ENCODE results near the gene RSF1. TPM values are rescaled to one million over a fixed set of nuclear protein-coding genes. Genes with fewer than 3 reads are reported as not detected.

Gene RSF1
- total RNA-seq, 4 donors from 2014 or later: 32.2 to 51.5 (median 46.9) TPM

DNA sequence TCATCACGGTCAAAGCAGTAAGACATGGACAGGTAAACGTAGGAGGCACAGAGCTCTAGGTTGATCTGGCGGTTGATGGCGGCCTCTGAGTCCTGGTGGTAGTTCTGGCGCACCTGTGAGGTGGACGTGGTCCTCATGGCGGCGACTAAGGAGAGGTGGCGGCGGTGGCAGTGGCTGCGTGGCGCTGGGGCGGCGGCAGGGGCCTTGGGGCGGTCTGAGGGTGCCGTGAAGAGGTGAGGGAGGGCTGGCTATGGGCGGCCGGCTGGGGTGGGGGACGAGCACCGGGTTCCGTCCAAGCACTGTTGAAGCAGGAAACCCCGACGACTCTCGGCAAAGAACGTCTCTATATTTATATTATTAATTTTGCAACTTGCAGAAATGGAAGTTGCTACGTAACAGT, 85.6 kb downstream of the RSF1 start:
- DNase-seq (ENCODE audit: low spot score in 2 of 2): no peak
- 97 to 98% methylated on average over 26 of the region's 26 CpGs for WGBS, 2 donors
- TF ChIP-seq POLR2A (IDR thresholded peaks at IDR 0.05): no peak
- TF ChIP-seq, protein P1, sequence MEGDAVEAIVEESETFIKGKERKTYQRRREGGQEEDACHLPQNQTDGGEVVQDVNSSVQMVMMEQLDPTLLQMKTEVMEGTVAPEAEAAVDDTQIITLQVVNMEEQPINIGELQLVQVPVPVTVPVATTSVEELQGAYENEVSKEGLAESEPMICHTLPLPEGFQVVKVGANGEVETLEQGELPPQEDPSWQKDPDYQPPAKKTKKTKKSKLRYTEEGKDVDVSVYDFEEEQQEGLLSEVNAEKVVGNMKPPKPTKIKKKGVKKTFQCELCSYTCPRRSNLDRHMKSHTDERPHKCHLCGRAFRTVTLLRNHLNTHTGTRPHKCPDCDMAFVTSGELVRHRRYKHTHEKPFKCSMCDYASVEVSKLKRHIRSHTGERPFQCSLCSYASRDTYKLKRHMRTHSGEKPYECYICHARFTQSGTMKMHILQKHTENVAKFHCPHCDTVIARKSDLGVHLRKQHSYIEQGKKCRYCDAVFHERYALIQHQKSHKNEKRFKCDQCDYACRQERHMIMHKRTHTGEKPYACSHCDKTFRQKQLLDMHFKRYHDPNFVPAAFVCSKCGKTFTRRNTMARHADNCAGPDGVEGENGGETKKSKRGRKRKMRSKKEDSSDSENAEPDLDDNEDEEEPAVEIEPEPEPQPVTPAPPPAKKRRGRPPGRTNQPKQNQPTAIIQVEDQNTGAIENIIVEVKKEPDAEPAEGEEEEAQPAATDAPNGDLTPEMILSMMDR (IDR thresholded peaks at IDR 0.05): no peak
- no peak overlapping the region for H3K4me3 ChIP-seq (ENCODE audit: low read depth, poor library complexity, severe bottlenecking)
- intact Hi-C loops (cut with DNase I; ENCODE audit: low total_unique reads): no loop called here

DNA sequence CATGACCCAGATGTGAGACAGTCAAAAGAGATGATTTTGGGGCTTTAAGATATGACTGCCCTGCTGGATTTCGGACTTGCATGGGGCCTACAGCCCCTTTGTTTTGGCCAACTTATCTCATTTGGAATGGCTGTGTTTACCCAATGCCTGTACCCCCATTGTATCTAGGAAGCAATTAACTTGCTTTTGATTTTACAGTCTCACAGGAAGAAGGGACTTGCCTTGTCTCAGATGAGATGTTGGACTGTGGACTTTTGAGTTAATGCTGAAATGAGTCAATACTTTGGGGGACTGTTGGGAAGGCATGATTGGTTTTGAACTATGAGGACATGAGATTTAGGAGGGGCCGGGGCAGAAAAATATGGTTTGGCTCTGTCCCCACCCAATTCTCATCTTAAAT, 88.4 kb downstream of the RSF1 start:
- intact Hi-C loops (cut with DNase I; ENCODE audit: low total_unique reads): no loop called here
- DNase-seq (ENCODE audit: low spot score in 2 of 2): no peak
- TF ChIP-seq, protein P1 (IDR thresholded peaks at IDR 0.05): no peak
- no peak for TF ChIP-seq POLR2A (IDR thresholded peaks at IDR 0.05)
- 92 to 97% methylated on average over 2 of the region's 2 CpGs for WGBS, 2 donors
- H3K4me3 ChIP-seq (ENCODE audit: low read depth, poor library complexity, severe bottlenecking): no peak overlapping the region

GRCh38 chr11:77730789-77731188, 89.7 kb downstream of the RSF1 start:
- no peak overlapping the region for H3K4me3 ChIP-seq (ENCODE audit: low read depth, poor library complexity, severe bottlenecking)
- no peak for DNase-seq (ENCODE audit: low spot score in 2 of 2)
- intact Hi-C loops (cut with DNase I; ENCODE audit: low total_unique reads): no loop called here
- 97% methylated on average over 3 of the region's 3 CpGs for WGBS, 2 donors
- TF ChIP-seq POLR2A (IDR thresholded peaks at IDR 0.05): no peak
- TF ChIP-seq, protein P1 (IDR thresholded peaks at IDR 0.05): no peak

GRCh38 chr11:77729063-77729462, 91.5 kb downstream of the RSF1 start:
- no peak for TF ChIP-seq POLR2A (IDR thresholded peaks at IDR 0.05)
- TF ChIP-seq, protein P1 (IDR thresholded peaks at IDR 0.05): no peak
- no peak for DNase-seq (ENCODE audit: low spot score in 2 of 2)
- intact Hi-C loops (cut with DNase I; ENCODE audit: low total_unique reads): no loop called here
- H3K4me3 ChIP-seq (ENCODE audit: low read depth, poor library complexity, severe bottlenecking): no peak overlapping the region
- 91 to 94% methylated on average over 2 of the region's 2 CpGs for WGBS, 2 donors

DNA sequence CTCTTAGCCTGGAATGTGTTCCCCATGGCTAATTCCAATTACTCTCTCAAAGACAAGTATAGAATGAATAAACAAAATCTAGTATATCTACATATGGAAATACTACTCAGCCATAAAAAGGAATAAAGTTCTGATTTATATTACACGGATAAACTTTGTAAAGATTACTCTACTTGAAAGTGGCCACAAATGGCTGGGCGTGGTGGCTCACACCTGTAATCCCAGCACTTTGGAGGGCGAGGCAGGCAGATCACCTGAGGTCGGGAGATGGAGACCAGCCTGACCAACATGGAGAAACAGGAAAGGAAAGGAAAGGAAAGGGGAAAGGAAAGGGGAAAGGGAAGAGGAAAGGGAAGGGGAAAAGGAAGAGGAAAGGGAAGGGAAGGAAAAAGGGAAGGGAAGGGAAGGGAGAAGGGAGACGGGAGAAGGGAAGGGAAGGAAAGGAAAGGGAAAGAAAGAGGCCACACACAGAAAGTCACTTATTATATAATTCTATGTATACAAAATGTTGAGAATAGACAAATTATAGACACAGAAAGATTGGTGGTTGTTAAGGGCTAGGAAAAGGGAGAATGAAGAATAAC, 92.2 kb downstream of the RSF1 start:
- TF ChIP-seq, protein P1 (IDR thresholded peaks at IDR 0.05): no peak
- TF ChIP-seq POLR2A (IDR thresholded peaks at IDR 0.05): no peak
- WGBS, 2 donors: 92 to 93% methylated on average over 5 of the region's 5 CpGs
- no peak overlapping the region for H3K4me3 ChIP-seq (ENCODE audit: low read depth, poor library complexity, severe bottlenecking)
- intact Hi-C loops (cut with DNase I; ENCODE audit: low total_unique reads): no loop called here
- DNase-seq (ENCODE audit: low spot score in 2 of 2): no peak

- 66 to 84% methylated on average over 2 of the region's 2 CpGs for WGBS, 2 donors
- intact Hi-C loops (cut with DNase I; ENCODE audit: low total_unique reads): no loop called here
- H3K4me3 ChIP-seq (ENCODE audit: low read depth, poor library complexity, severe bottlenecking): no peak overlapping the region
- no peak for DNase-seq (ENCODE audit: low spot score in 2 of 2)
- TF ChIP-seq, protein P1 (IDR thresholded peaks at IDR 0.05): no peak
- no peak for TF ChIP-seq POLR2A (IDR thresholded peaks at IDR 0.05)
Observed at GRCh38 chr11:77726524-77726923, 94.0 kb downstream of the RSF1 start.
